Keratinocyte (primary cell): Measurements from ENCODE around the gene SH3PXD2B.

Source experiments
- CTCF ChIP-seq, 3 experiments: IDR thresholded peaks in 1 of 3; conservative IDR thresholded peaks in 1 of 3; optimal IDR thresholded peaks in 1 of 3; 2 replicates in 2 of 3; 3 replicates in 1 of 3; pipeline versions ENCODE3 to v1.5.1; 2011; ENCODE audit warnings: low read length in 3 of 3, mild to moderate bottlenecking in 3 of 3, moderate library complexity in 2 of 3, control low read depth in 1 of 3, inconsistent platforms in 1 of 3; ENCODE audit not compliant: insufficient read depth in 2 of 3; ENCODE audit errors: extremely low read depth in 1 of 3
- EZH2 ChIP-seq: IDR thresholded peaks from one replicate; pipeline ENCODE4 v1.6.1; 2012; ENCODE audit warnings: inconsistent platforms, mild to moderate bottlenecking, low read length, moderate library complexity

GRCh38 chr5:172499287-172499686, 45.0 kb upstream of the SH3PXD2B start:
- TF ChIP-seq CTCF (optimal IDR thresholded peaks at IDR 0.05 in 1 of 3, IDR thresholded peaks at IDR 0.05 in 1 of 3, conservative IDR thresholded peaks at IDR 0.05 in 1 of 3; ENCODE audit: extremely low read depth in 1 of 3, insufficient read depth in 2 of 3, low read length in 3 of 3), result no peak
- TF ChIP-seq EZH2, result no peak
